Mesothelial cell of epicardium (in vitro differentiated cells): ENCODE data around the gene VPS41. TPM values are rescaled to one million over a fixed set of nuclear protein-coding genes. Genes with fewer than 3 reads are reported as not detected.

Experiments
- DNase-seq, 2 experiments: peaks; one replicate each; pipeline ENCODE4 v3.0.0; 2021; ENCODE audit warnings: low spot score in 2 of 2; ENCODE audit not compliant: unreplicated experiment in 2 of 2
- H3K27ac Mint-ChIP-seq: 2 replicates; pipeline ENCODE4 v1.8.0; 2021; ENCODE audit warnings: mixed read lengths
- H3K27me3 Mint-ChIP-seq: 2 replicates; pipeline ENCODE4 v1.8.0; 2021; ENCODE audit warnings: low read depth, mixed read lengths
- H3K36me3 Mint-ChIP-seq: 2 replicates; pipeline ENCODE4 v1.8.0; 2021; ENCODE audit warnings: mixed read lengths
- H3K4me1 Mint-ChIP-seq: 2 replicates; pipeline ENCODE4 v1.8.0; 2021; ENCODE audit warnings: mixed read lengths
- H3K4me3 Mint-ChIP-seq: 2 replicates; pipeline ENCODE4 v1.8.0; 2021; ENCODE audit warnings: mild to moderate bottlenecking, moderate library complexity, mixed read lengths
- H3K9me3 Mint-ChIP-seq: 2 replicates; pipeline ENCODE4 v1.8.0; 2021; ENCODE audit warnings: mixed read lengths
- CTCF ChIP-seq: fragments of 200-600 bp; sonication (generic); IDR thresholded peaks from one replicate; pipeline ENCODE4 v1.5.0; 2021; ENCODE audit warnings: antibody characterized with exemption; ENCODE audit not compliant: unreplicated experiment
- total RNA-seq: library from RNA; stranded (reverse); gene quantifications from 3 replicates; pipeline ENCODE4 v1.2.1, GENCODE V29; 2021

VPS41 gene
- 100.0 to 111 TPM (median 104 TPM) in 3 replicates for total RNA-seq

GRCh38 chr7:38908759-38909335, at the start of gene VPS41:
Gene VPS41 (minus strand): TSS chr7:38909191. CDS start chr7:38909174, 17 bp downstream.
- H3K27ac Mint-ChIP-seq = peak within 1 kb of the TSS; percentile 96
- no peaks in the 10 kb centered on the region for H3K9me3 Mint-ChIP-seq
- no peak for TF ChIP-seq CTCF
- peak within 1 kb of the TSS; percentile 100 for H3K4me3 Mint-ChIP-seq
- peak; percentile 34 to 70 for DNase-seq
- H3K36me3 Mint-ChIP-seq = peaks cover 1% of the 10 kb centered on the region
- H3K27me3 Mint-ChIP-seq = peaks cover 1% of the 10 kb centered on the region
- peaks cover 14% of the 10 kb centered on the region for H3K4me1 Mint-ChIP-seq

- no peak overlapping the region for H3K27ac Mint-ChIP-seq
- no peak overlapping the region for H3K4me3 Mint-ChIP-seq
- no peaks in the 10 kb centered on the region for H3K36me3 Mint-ChIP-seq
- H3K4me1 Mint-ChIP-seq = no peaks in the 10 kb centered on the region
- H3K27me3 Mint-ChIP-seq = no peaks in the 10 kb centered on the region
- H3K9me3 Mint-ChIP-seq = peaks cover 2% of the 10 kb centered on the region
- no peak for TF ChIP-seq CTCF
- no peak for DNase-seq
Measured at GRCh38 chr7:38955892-38956291, 46.9 kb upstream of the VPS41 start.

- peaks cover 2% of the 10 kb centered on the region for H3K4me1 Mint-ChIP-seq
- TF ChIP-seq CTCF = no peak
Measured at GRCh38 chr7:38953971-38954370, 45.0 kb upstream of the VPS41 start.

GRCh38 chr7:38953227-38953626, 44.2 kb upstream of the VPS41 start:
- TF ChIP-seq CTCF = no peak
- Mint-ChIP-seq H3K4me1 (peaks cover 2% of the 10 kb centered on the region), H3K36me3 (no peaks in the 10 kb centered on the region), H3K4me3 (no peak overlapping the region), H3K9me3 (peaks cover 3% of the 10 kb centered on the region), H3K27me3 (no peaks in the 10 kb centered on the region), H3K27ac (no peak overlapping the region)
- no peak for DNase-seq

More at GRCh38 chr7:38953971-38954370, 45.0 kb upstream of the VPS41 start:
- Mint-ChIP-seq H3K27me3 (no peaks in the 10 kb centered on the region), H3K36me3 (no peaks in the 10 kb centered on the region), H3K9me3 (peaks cover 3% of the 10 kb centered on the region), H3K27ac (no peak overlapping the region), H3K4me3 (no peak overlapping the region)
- no peak for DNase-seq

- Mint-ChIP-seq H3K9me3 (peaks cover 17% of the 10 kb centered on the region), H3K36me3 (no peaks in the 10 kb centered on the region), H3K27me3 (no peaks in the 10 kb centered on the region), H3K4me1 (peaks cover 2% of the 10 kb centered on the region), H3K4me3 (no peak overlapping the region), H3K27ac (no peak overlapping the region)
- DNase-seq = no peak
- no peak for TF ChIP-seq CTCF
Measured at GRCh38 chr7:38951213-38951612, 42.2 kb upstream of the VPS41 start.
